Measurements from ENCODE around the gene MRPS25.

GRCh38 chr3:15043408-15044171 is 21.5 kb downstream of the MRPS25 start:
- TF ChIP-seq CTCF (IDR thresholded peaks at IDR 0.05; ENCODE audit: low read length) (no peak), EZH2 (IDR thresholded peaks at IDR 0.05; ENCODE audit: borderline replicate concordance, low read length) (no peak)
